Heart left ventricle (tissue), 16 donors: ENCODE measurements around the gene DYNLL1. TPM values are rescaled to one million over a fixed set of nuclear protein-coding genes. Genes with fewer than 3 reads are reported as not detected.
A peak's percentile ranks its signal among the peaks of the same experiment; 100 is the strongest.

Experiments used
- ATAC-seq, 4 donors: fragments of 200-7000 bp; cut with Tn5 transposase; one replicate each; pipeline ENCODE4 v1.9.1; 2020 to 2022; ENCODE audit warnings: moderate library complexity in 4 of 4, mild to moderate bottlenecking in 3 of 4, moderate number of reproducible peaks in 1 of 4
- DNase-seq, 5 donors: peaks; one replicate each; pipeline ENCODE4 v3.0.0-alpha.2; 2020
- H3K27ac ChIP-seq, 12 donors: fragments of 200-600 bp; sonication (generic) in 4 of 12; one replicate each; pipeline versions ENCODE4 v1.5.0 to v1.8.0; 2016 to 2022; ENCODE audit warnings: mild to moderate bottlenecking in 2 of 12
- H3K27me3 ChIP-seq, 9 donors: fragments of 200-600 bp; sonication (generic) in 2 of 9; one replicate each; pipeline versions ENCODE4 v1.5.1 to v1.8.0; 2016 to 2022; ENCODE audit warnings: mild to moderate bottlenecking in 3 of 9
- H3K36me3 ChIP-seq, 9 donors: fragments of 200-600 bp; sonication (generic) in 2 of 9; one replicate each; pipeline versions ENCODE4 v1.5.0 to v1.8.0; 2018 to 2022; ENCODE audit warnings: mild to moderate bottlenecking in 2 of 9
- H3K4me1 ChIP-seq, 12 donors: fragments of 200-600 bp; sonication (generic) in 4 of 12; one replicate each; pipeline versions ENCODE4 v1.5.0 to v1.8.0; 2016 to 2022; ENCODE audit warnings: mild to moderate bottlenecking in 3 of 12
- H3K4me3 ChIP-seq, 12 donors: fragments of 200-600 bp; sonication (generic) in 4 of 12; one replicate each; pipeline versions ENCODE4 v1.5.0 to v1.8.0; 2017 to 2022; ENCODE audit warnings: mild to moderate bottlenecking in 9 of 12, moderate library complexity in 4 of 12
- H3K9me3 ChIP-seq, 12 donors: fragments of 200-600 bp; sonication (generic) in 4 of 12; one replicate each; pipeline versions ENCODE4 v1.5.0 to v1.8.0; 2016 to 2022; ENCODE audit warnings: mild to moderate bottlenecking in 1 of 12
- CTCF ChIP-seq, 12 donors: fragments of 200-600 bp; sonication (generic) in 4 of 12; IDR thresholded peaks; one replicate each; pipeline versions ENCODE4 v1.5.0 to v1.8.0; 2018 to 2022; ENCODE audit warnings: antibody characterized with exemption in 12 of 12, mild to moderate bottlenecking in 5 of 12
- POLR2A ChIP-seq, 2 donors: fragments of 450-650 bp; IDR thresholded peaks; one replicate each; pipeline ENCODE4 v1.6.1; 2017; ENCODE audit warnings: antibody characterized with exemption in 2 of 2, mild to moderate bottlenecking in 2 of 2, moderate library complexity in 2 of 2
- WGBS, 4 donors: extraction: QIAGEN DNeasy Blood & Tissue Kit in 2 of 4; methylation state at CpG; one replicate each; pipeline versions ENCODE4 v1.1.5 to v1.1.7; 2013 to 2018; 5-methylcytosine and 5-hydroxymethylcytosine counted together
- intact Hi-C, 10 donors: fragments of 100-400 bp; cut with DNase I; formaldehyde crosslinking; loops; one replicate each; pipeline versions ENCODE4 v1.11.1 to v1.14.2; 2022
- polyA plus RNA-seq, 2 donors: library from polyadenylated mRNA; stranded (reverse); fragments of 200-250 nt; gene quantifications; one replicate each; pipeline ENCODE4 v1.2.3, GENCODE V29; 2013
- total RNA-seq, 9 donors: library from RNA; depleted of rRNA in 2 of 9; stranded (reverse); fragments of >200 nt in 2 of 9; fragmentation: NEBNext Ultra II Directional in 3 of 9; extraction: Animal tissue kit (Norgen Biotek cat#: 25700) in 3 of 9; gene quantifications; one replicate each; pipeline versions ENCODE4 v1.1.0 to v1.2.4, GENCODE V29; 2016 to 2023
- donor health status: ischemic (EF 13 %, LVEDD 7.1; RV severe dilation, severe dysfunction).
- donor health status: healthy with polysubstance abuse.
- donor health status: DM: no; HTN: yes; CAD: no.
- donor health status: DM: no; HTN: no; CAD: no.
- donor health status: ischemic (EF 25% LVEDD 6.9; RV normal size, moderate dysfunction).
- donor health status: ischemic (EF 25% LVEDD 5.7; RV mildly dilated, moderate dysfunction).
- donor health status: healthy.
- donor health status: DM: yes; HTN: yes; CAD: no.
- donor health status: ischemic (EF 35%, LVEDD 5.7; RV mildly dilated, moderate dysfunction).
- donor health status: nonischemic (EF 11% LVEDD 7.7; RV severe dilation, severe dysfunction).
- donor health status: DM: yes; HTN: yes; CAD: no.
- donor health status: PGD.
- donor health status: ischemic (EF 29% LVEDD 5.4; RV normal size, mild dysfunction).
- donor health status: nonischemic (EF 23%, LVEDD 6.1; RV moderate dilation, normal function).

DYNLL1 gene
- total and polyA plus RNA-seq, 11 donors = 92.2 to 320 (median 148) TPM

- peak in 1 of 5 donors; percentile 10 for DNase-seq
- intact Hi-C loops = loop anchor here in 3 of 10 donors (2.0 to 5.0 kb wide), 4 partner anchors 24 to 48 kb away; partner anchors contain the start of genes GATC (in 1 of the 3), RNF10 (in 1 of the 3) and TRIAP1 (in 1 of the 3)
- Histone ChIP-seq H3K9me3 (no peaks in the 10 kb centered on the region), H3K27me3 (no peaks in the 10 kb centered on the region), H3K27ac (peak overlapping the region in 11 of 12 donors; percentile 24 to 97 (median 91)), H3K4me1 (peaks cover 0 to 32% (median 19%) of the 10 kb centered on the region in 12 donors), H3K36me3 (peaks cover 0 to 34% (median 27%) of the 10 kb centered on the region in 9 donors), H3K4me3 (peak overlapping the region; percentile 74 to 100 (median 92))
- ATAC-seq = peak in 1 of 4 donors; percentile 2
- 25 to 32% (median 29%) methylated on average over 12 to 17 of the region's 17 CpGs for WGBS, 4 donors
- TF ChIP-seq POLR2A (IDR thresholded peaks at IDR 0.05) (no peak), CTCF (IDR thresholded peaks at IDR 0.05) (no peak)
These were observed 655 bp upstream of the DYNLL1 start for GRCh38 chr12:120495186-120495730.

GRCh38 chr12:120496413-120497340, 764 bp downstream of the DYNLL1 start:
- TF ChIP-seq POLR2A (IDR thresholded peaks at IDR 0.05) (no peak), CTCF (IDR thresholded peaks at IDR 0.05) (peak in 4 of 12 donors; percentile 8 to 20 (median 11))
- Histone ChIP-seq H3K27me3 (no peaks in the 10 kb centered on the region), H3K36me3 (peaks cover 0 to 41% (median 38%) of the 10 kb centered on the region in 9 donors), H3K27ac (peak overlapping the region; percentile 75 to 97 (median 92)), H3K9me3 (no peaks in the 10 kb centered on the region), H3K4me1 (peaks cover 0 to 27% (median 17%) of the 10 kb centered on the region in 12 donors), H3K4me3 (peak overlapping the region; percentile 74 to 100 (median 92))
- WGBS, 4 donors = 0 to 1% (median 1%) methylated on average over 41 to 47 of the region's 47 CpGs
- ATAC-seq (peak; percentile 52 to 81 (median 69)), DNase-seq (peak; percentile 76 to 84 (median 80))
- intact Hi-C loops = loop anchor here in 3 of 10 donors (2.0 to 5.0 kb wide), 5 partner anchors 28 to 58 kb away; partner anchors contain the start of genes COX6A1 (in 1 of the 3), GATC (in 1 of the 3), RNF10 (in 1 of the 3) and SRSF9 (in 1 of the 3)

- Histone ChIP-seq H3K27me3 (no peaks in the 10 kb centered on the region), H3K4me1 (peaks cover 0 to 27% (median 17%) of the 10 kb centered on the region in 12 donors), H3K4me3 (peak overlapping the region in 11 of 12 donors; percentile 74 to 100 (median 93)), H3K9me3 (no peaks in the 10 kb centered on the region), H3K36me3 (peaks cover 0 to 50% (median 41%) of the 10 kb centered on the region in 9 donors), H3K27ac (peak overlapping the region in 7 of 12 donors; percentile 63 to 97 (median 92))
- no peak for DNase-seq
- ATAC-seq = no peak
- intact Hi-C loops = loop anchor here in 3 of 10 donors (2.0 to 5.0 kb wide), 5 partner anchors 29 to 59 kb away; partner anchors contain the start of genes COX6A1 (in 1 of the 3), GATC (in 1 of the 3), RNF10 (in 1 of the 3) and SRSF9 (in 1 of the 3)
- no peak for TF ChIP-seq CTCF (IDR thresholded peaks at IDR 0.05)
- no peak for TF ChIP-seq POLR2A (IDR thresholded peaks at IDR 0.05)
- WGBS, 4 donors = 16 to 24% (median 22%) methylated on average over 9 of the region's 9 CpGs
These were observed 1.7 kb downstream of the DYNLL1 start for GRCh38 chr12:120497524-120498150.
